Tibial nerve (tissue), 3 donors: ENCODE results near the gene NUB1.

Experiments
- CTCF ChIP-seq, 5 experiments: fragments of 200-600 bp in 3 of 5; fragments of 450-650 bp in 2 of 5; sonication (generic) in 3 of 5; IDR thresholded peaks; one replicate each; pipeline ENCODE4 v1.5.1; 2016 to 2019; ENCODE audit warnings: antibody characterized with exemption in 5 of 5, mild to moderate bottlenecking in 3 of 5, moderate library complexity in 2 of 5
- POLR2A ChIP-seq, 2 donors: fragments of 450-650 bp; IDR thresholded peaks; one replicate each; pipeline ENCODE4 v1.6.1; 2017; ENCODE audit warnings: antibody characterized with exemption in 2 of 2, mild to moderate bottlenecking in 2 of 2, moderate library complexity in 2 of 2

GRCh38 chr7:151397026-151397425 is 55.4 kb downstream of the NUB1 start:
- TF ChIP-seq POLR2A (IDR thresholded peaks at IDR 0.05) = no peak
- no peak for TF ChIP-seq CTCF (IDR thresholded peaks at IDR 0.05)
